Suppressor macrophage (primary cell): ENCODE measurements around the gene RGS14.

Source experiments
- DNase-seq, 4 experiments: peaks; one replicate each; pipeline ENCODE4 v3.0.0-alpha.2; 2020 to 2022

RGS14 gene

DNA sequence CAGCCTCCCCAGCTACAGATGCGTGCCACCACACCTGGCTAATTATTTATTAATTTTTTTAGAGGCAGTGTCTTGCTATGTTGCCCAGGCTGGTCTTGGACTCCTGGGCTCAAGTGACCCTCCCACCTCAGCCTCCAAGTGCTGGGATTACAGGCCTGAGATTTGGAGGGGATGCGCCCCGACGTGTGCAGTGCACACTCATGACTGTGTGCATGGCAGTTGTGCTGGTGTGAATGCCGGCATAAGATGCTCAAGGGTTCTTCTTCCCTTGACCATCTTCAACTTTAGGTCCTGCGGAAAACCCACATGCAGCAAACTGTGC is 23.0 kb downstream of the RGS14 start:
- DNase-seq, result no peak

- DNase-seq, result peak in 3 of 4 experiments; percentile 36 to 51 (median 46)
These were observed 24.8 kb downstream of the RGS14 start for GRCh38 chr5:177382423-177383029.

GRCh38 chr5:177383181-177383580 is 25.5 kb downstream of the RGS14 start:
- no peak for DNase-seq

DNA sequence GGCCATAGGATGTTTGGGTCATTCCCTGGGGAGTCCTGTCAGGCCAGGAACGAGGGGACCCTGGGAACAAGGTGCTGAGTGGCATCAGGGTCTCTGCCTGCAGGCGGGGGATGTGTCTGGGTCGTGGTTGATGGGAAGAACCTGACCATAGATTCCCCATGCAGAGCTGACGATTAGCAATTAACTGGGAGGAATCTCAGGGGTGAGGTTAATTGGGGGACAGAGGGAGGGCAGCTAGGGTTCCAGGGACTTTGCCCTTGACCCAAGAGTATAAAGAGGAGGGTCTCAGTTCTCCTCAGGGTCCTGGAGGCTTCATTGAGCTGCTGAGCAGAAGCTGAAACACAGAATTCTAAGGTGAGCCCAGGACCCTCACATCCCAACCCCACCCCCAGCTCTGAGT is 26.4 kb downstream of the RGS14 start, which contains the start of gene SLC34A1:
SLC34A1 (plus strand) TSS at position 301 of the 400 bp plus-strand sequence. CDS start 1,308 bp downstream, outside the sequence.
- no peak for DNase-seq

- no peak for DNase-seq
These were observed 28.0 kb downstream of the RGS14 start for GRCh38 chr5:177385720-177386119.

DNA sequence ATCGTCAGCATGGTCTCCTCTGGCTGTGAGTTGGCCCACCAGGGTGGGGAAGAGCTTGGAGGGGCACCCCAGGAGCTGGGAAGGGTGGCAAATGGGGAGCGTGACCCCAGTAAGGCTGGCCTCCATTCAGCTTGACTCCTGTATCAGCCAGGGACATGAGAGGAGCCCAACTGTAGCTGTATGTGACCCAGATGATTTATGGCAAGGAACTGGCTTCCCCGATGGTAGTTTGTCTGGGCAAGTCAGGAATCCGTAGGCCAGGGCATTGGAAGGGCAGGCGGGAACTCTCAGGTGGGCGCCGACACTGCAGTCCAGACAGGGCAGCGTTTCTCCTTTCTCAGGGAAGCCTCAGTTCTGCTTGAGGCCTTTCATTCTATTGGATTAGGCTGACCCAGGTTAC is 28.8 kb downstream of the RGS14 start:
- DNase-seq, result no peak

GRCh38 chr5:177387405-177387804 is 29.7 kb downstream of the RGS14 start:
- no peak for DNase-seq

DNA sequence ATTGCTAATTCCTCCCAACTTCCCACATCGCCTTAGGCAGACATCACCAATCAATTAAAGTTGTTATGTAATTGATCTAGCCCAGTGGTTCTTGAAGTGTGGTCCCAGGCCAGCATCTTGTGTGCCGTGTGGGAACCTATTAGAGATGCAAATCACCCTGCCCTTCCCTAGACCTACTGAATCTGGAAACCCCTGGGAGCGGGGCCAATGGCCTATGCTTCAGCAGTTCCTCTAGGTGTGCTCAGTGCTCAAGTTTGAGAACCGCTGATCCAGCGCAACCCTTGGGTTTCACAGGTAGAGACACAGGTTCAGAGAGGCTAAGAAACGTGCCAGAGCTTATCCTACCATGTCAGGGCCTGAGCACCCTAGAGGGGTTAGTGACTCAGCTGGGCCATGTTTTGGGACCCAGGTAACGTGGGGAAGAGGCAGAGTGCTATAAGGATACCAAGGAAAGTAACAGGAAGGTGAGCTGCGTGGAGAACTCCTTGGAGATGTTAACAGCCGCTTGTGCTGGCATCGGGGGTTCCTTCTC is 30.9 kb downstream of the RGS14 start:
- no peak for DNase-seq

DNA sequence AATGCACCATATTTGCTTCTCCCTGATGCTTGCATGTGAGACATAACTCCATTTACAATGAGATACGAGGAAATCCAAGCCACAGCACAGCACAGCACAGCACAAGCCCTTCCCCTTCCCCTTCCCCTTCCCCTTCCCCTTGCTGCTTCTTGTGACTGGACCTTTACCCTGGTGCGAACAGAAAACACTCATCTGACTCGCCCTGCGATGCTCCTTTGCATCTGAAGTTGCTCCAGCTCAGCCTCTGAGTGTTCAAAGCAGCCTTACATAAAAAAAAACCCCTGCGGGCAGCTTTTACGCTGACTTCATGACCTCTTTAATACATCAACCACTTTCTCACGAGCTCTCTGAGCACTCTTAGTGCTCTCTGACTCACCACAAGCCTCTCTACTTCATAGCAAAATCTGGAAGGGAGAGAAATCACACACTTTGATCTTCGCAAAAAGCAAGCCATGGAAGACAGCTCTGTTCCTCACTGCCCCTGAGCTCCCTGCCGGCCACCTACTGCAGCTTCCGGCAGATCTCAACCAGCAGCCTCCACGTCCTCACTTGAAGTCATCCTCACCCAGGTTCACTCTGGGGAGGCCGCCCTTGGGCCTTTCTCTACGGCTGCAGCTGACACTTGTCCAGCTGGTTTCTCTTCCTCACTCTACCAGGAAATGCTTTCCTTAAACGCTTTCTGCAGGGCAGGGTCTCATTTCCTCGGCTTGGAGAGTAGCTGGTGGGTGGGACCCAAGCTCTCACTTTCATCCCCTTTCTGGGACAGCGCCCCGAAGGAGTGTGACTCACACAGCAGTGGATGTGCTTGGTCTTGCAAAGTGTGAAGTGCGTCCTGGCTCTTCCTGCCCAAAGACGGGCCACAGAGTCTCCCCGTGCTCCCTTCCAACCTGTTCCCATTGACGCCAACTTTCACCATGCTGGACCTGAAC is 31.8 kb downstream of the RGS14 start:
- DNase-seq, result peak; percentile 74 to 89 (median 77)

GRCh38 chr5:177390363-177391300 is 32.9 kb downstream of the RGS14 start:
- DNase-seq, result peak; percentile 87 to 91 (median 89)

- no peak for DNase-seq
These were observed 35.0 kb downstream of the RGS14 start for GRCh38 chr5:177392765-177393164.

DNA sequence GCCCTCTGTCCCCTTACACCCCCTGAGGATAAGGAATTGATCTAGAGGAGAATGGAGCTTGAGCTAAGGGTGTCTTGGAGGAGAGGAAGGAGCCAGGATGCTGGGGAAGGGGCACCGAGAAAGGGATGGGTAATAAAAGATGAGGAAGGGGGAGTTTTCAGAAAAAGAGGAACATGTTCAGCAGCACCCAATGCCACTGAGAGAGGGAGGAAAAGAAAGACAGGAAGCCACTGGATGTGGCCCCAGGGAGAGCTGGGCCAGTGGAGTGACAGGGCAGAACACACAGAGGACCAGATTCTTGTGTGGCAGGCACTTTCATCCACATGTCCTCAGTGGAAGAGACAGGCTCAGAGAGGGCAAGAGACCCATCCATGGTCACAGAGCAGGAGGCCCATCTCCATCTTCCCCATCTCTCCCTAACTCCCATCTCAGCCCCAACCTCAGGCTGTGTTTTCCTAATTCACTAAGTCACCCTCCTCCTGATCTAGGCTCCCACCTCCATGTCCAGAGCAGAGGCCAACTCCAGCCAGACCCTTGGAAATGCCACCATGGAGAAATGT is 35.6 kb downstream of the RGS14 start:
- peak in 3 of 4 experiments; percentile 27 to 41 (median 37) for DNase-seq

DNA sequence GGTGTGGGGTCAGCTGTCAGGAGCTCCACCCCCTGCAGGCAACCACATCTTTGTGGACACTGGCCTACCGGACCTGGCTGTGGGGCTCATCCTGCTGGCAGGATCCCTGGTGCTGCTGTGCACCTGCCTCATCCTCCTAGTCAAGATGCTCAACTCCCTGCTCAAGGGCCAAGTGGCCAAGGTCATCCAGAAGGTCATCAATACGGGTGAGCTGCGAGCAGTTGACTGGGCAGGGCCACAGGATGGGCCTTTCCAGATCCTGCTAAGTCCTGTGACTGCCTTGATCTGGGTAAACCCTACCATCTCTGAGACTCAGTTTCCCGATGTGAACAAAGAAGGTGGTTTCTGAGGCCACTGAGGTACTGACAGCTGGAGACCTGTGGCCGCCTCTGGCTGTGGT is 36.3 kb downstream of the RGS14 start:
- no peak for DNase-seq

DNA sequence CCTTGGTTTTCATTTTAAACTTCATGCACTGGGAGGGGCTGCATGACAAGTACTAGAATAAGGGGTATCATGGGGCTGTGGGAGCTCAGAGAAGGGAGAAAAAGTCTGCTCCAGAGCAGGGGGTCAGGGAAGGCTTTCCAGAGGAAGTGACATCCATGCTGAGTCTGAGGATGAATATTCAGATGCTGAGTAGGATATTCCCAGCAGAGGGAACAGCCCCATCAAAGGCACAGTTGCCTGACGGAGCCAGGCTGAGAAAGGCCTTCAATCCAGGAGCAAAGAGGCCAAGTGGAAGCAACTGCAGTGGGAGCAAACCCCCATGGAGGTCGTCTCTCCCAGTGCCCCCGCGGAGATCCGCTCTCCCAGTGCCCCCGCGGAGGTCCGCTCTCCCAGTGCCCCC is 38.4 kb downstream of the RGS14 start:
- no peak for DNase-seq

DNA sequence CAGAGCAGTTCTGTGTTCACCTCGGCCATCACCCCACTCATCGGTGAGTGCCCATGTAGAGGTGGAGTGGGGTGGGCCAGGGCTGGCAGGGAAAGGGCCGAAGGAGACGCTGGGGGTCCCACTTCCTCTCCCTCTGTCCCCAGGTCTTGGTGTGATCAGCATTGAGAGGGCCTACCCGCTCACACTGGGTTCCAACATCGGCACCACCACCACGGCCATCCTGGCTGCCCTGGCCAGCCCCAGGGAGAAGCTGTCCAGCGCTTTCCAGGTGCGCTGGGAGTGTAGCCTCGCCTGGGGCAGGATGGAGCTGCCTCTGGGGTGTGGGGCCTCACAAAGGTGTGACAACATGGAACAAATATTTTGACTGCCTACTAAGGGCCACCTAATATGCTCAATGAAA is 39.1 kb downstream of the RGS14 start:
- DNase-seq, result no peak

DNA sequence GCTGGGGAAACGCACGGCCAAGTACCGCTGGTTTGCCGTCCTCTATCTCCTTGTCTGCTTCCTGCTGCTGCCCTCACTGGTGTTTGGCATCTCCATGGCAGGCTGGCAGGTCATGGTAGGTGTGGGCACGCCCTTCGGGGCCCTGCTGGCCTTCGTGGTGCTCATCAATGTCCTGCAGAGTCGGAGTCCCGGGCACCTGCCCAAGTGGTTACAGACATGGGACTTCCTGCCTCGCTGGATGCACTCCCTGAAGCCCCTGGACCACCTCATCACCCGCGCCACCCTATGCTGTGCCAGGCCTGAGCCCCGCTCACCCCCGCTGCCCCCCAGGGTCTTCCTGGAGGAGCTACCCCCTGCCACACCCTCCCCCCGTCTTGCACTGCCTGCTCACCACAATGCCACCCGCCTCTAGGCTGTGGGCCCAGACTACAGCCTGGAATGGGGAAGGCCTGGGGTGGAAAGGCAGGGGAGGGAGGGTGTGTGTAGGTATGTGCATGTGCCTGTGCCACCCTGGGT is 40.2 kb downstream of the RGS14 start:
- DNase-seq, result no peak

GRCh38 chr5:177399997-177400868 is 42.5 kb downstream of the RGS14 start, which contains the start of gene PFN3:
Gene PFN3 (minus strand): TSS chr5:177400661. CDS start chr5:177400576, 85 bp downstream.
- DNase-seq, result no peak

- DNase-seq, result peak in 3 of 4 experiments; percentile 54 to 68 (median 55)
These were observed 44.7 kb downstream of the RGS14 start for GRCh38 chr5:177402271-177403043.

GRCh38 chr5:177403102-177403791 is 45.5 kb downstream of the RGS14 start:
- peak in 1 of 4 experiments; percentile 46 for DNase-seq
